IMR-90 (cell line): ENCODE results near the gene ANKS3.

Source experiments
- CTCF ChIP-seq: conservative IDR thresholded peaks from 2 replicates; pipeline ENCODE4 v1.5.1; 2012; ENCODE audit warnings: mild to moderate bottlenecking, low read depth, low read length, improper control_type of control experiment
- ELK1 ChIP-seq: fragments of 150-350 bp; IDR thresholded peaks from 2 replicates; pipeline ENCODE4 v1.6.1; 2016; ENCODE audit warnings: low read depth, mild to moderate bottlenecking, low read length, moderate library complexity, borderline replicate concordance
- NFE2L2 ChIP-seq: fragments of 150-350 bp; IDR thresholded peaks from 2 replicates; pipeline ENCODE4 v1.6.1; 2016; ENCODE audit warnings: low read depth, mild to moderate bottlenecking, low read length
- POLR2A ChIP-seq: IDR thresholded peaks from 2 replicates; pipeline ENCODE4 v1.6.1; 2012; ENCODE audit warnings: mild to moderate bottlenecking, low read depth, low read length
- SMC3 ChIP-seq: fragments of 150-350 bp; IDR thresholded peaks from 2 replicates; pipeline ENCODE4 v1.6.1; 2016; ENCODE audit warnings: low read depth, mild to moderate bottlenecking, antibody characterized with exemption, low read length, moderate library complexity

- TF ChIP-seq CTCF = no peak
- TF ChIP-seq POLR2A = no peak
- TF ChIP-seq ELK1 = no peak
- TF ChIP-seq SMC3 = no peak
- no peak for TF ChIP-seq NFE2L2
Measured at GRCh38 chr16:4753227-4753626, 19.2 kb upstream of the ANKS3 start.
